Thoracic aorta (tissue), 2 donors: ENCODE results near the gene PFDN1. TPM values are rescaled to one million over a fixed set of nuclear protein-coding genes. Genes with fewer than 3 reads are reported as not detected.

ENCODE experiments used
- ATAC-seq: fragments of 150-250 bp; one replicate; pipeline ENCODE4 v1.8.0; 2017; ENCODE audit warnings: low read depth; ENCODE audit not compliant: insufficient number of reproducible peaks, low FRiP score
- DNase-seq: peaks from one replicate; pipeline ENCODE4 v3.0.0-alpha.2; 2020; ENCODE audit warnings: low spot score
- H3K27ac ChIP-seq, 2 donors: fragments of 200-600 bp; sonication (generic); 1 replicate in 1 of 2; 2 replicates in 1 of 2; pipeline ENCODE4 v1.5.1; 2016; ENCODE audit warnings: mild to moderate bottlenecking in 2 of 2, moderate library complexity in 2 of 2
- H3K27me3 ChIP-seq: fragments of 200-600 bp; sonication (generic); replicated peaks from 2 replicates; pipeline ENCODE4 v1.6.0; 2016; ENCODE audit warnings: mild to moderate bottlenecking; ENCODE audit not compliant: insufficient read depth
- H3K36me3 ChIP-seq: fragments of 200-600 bp; sonication (generic); one replicate; pipeline ENCODE4 v1.5.1; 2016
- H3K4me1 ChIP-seq, 2 donors: fragments of 200-600 bp; sonication (generic); 1 replicate in 1 of 2; 2 replicates in 1 of 2; pipeline versions ENCODE4 v1.5.1 to v1.6.0; 2016; ENCODE audit warnings: low read depth in 2 of 2, mild to moderate bottlenecking in 1 of 2; ENCODE audit not compliant: control insufficient read depth in 1 of 2
- H3K4me3 ChIP-seq: fragments of 200-600 bp; sonication (generic); 2 replicates; pipeline ENCODE4 v1.5.1; 2016; ENCODE audit warnings: mild to moderate bottlenecking
- H3K9me3 ChIP-seq: fragments of 200-600 bp; sonication (generic); 2 replicates; pipeline ENCODE4 v1.5.1; 2016
- total RNA-seq, 2 donors: library from RNA; depleted of rRNA; stranded (reverse); fragments of >200 nt; gene quantifications; one replicate each; pipeline versions ENCODE4 v1.1.0 to v1.2.3, GENCODE V29; 2016
- TF ChIP-seq, protein P1 (sequence below): fragments of 200-600 bp; sonication (generic); IDR thresholded peaks from one replicate; pipeline ENCODE4 v1.5.1; 2019; ENCODE audit warnings: antibody characterized with exemption

The PFDN1 gene
- total RNA-seq, 2 donors from 2014 or later = 62.5 to 72.2 TPM

DNA sequence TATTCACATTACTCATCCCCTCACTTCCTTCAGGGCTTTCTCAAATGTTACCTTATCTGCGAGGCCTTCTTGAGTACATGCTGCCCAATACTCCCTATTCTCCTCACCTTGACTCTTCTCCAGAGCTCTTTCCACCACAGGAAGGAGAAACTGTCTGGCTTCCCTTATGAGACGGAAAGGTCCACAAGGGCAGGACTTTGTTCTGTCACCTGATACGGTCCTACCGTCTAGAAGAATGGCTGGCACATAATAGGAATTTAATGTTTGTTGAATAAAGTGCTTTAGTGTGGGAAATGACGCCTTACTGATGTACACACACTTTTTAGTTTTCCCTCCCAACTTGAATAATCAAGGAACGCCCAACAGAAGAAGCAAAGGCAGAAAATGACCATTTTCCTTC lies 52.5 kb downstream of the PFDN1 start:
- no peak overlapping the region for H3K4me3 ChIP-seq
- peaks cover 8% of the 10 kb centered on the region for H3K36me3 ChIP-seq
- no peaks in the 10 kb centered on the region for H3K27me3 ChIP-seq
- DNase-seq (no peak), ATAC-seq (no peak)
- TF ChIP-seq, protein P1, sequence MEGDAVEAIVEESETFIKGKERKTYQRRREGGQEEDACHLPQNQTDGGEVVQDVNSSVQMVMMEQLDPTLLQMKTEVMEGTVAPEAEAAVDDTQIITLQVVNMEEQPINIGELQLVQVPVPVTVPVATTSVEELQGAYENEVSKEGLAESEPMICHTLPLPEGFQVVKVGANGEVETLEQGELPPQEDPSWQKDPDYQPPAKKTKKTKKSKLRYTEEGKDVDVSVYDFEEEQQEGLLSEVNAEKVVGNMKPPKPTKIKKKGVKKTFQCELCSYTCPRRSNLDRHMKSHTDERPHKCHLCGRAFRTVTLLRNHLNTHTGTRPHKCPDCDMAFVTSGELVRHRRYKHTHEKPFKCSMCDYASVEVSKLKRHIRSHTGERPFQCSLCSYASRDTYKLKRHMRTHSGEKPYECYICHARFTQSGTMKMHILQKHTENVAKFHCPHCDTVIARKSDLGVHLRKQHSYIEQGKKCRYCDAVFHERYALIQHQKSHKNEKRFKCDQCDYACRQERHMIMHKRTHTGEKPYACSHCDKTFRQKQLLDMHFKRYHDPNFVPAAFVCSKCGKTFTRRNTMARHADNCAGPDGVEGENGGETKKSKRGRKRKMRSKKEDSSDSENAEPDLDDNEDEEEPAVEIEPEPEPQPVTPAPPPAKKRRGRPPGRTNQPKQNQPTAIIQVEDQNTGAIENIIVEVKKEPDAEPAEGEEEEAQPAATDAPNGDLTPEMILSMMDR = no peak
- no peaks in the 10 kb centered on the region for H3K9me3 ChIP-seq
- no peak overlapping the region for H3K27ac ChIP-seq
- peaks cover 4 to 25% of the 10 kb centered on the region in 2 donors for H3K4me1 ChIP-seq

- TF ChIP-seq, protein P1 = no peak
- Histone ChIP-seq H3K4me1 (peaks cover 8 to 31% of the 10 kb centered on the region in 2 donors), H3K9me3 (no peaks in the 10 kb centered on the region), H3K4me3 (no peak overlapping the region), H3K27ac (no peak overlapping the region), H3K36me3 (peaks cover 8% of the 10 kb centered on the region), H3K27me3 (no peaks in the 10 kb centered on the region)
- ATAC-seq (no peak), DNase-seq (no peak)
These were observed 53.4 kb downstream of the PFDN1 start for GRCh38 chr5:140249536-140249935.

- peaks cover 8 to 33% of the 10 kb centered on the region in 2 donors for H3K4me1 ChIP-seq
- no peak for ATAC-seq
- H3K9me3 ChIP-seq = no peaks in the 10 kb centered on the region
These were observed 54.5 kb downstream of the PFDN1 start for GRCh38 chr5:140248414-140248813.

GRCh38 chr5:140246378-140247122 lies 56.4 kb downstream of the PFDN1 start:
- Histone ChIP-seq H3K27ac (peak overlapping the region in 1 of 2 donors; percentile 16), H3K36me3 (peaks cover 11% of the 10 kb centered on the region), H3K27me3 (no peaks in the 10 kb centered on the region), H3K9me3 (no peaks in the 10 kb centered on the region), H3K4me3 (no peak overlapping the region), H3K4me1 (peaks cover 10 to 32% of the 10 kb centered on the region in 2 donors)
- no peak for ATAC-seq
- TF ChIP-seq, protein P1 = no peak
- DNase-seq = no peak

More at GRCh38 chr5:140248414-140248813, 54.5 kb downstream of the PFDN1 start:
- H3K27me3 ChIP-seq = no peaks in the 10 kb centered on the region
- H3K4me3 ChIP-seq = no peak overlapping the region
- TF ChIP-seq, protein P1 = no peak
- peaks cover 11% of the 10 kb centered on the region for H3K36me3 ChIP-seq
- no peak for DNase-seq
- no peak overlapping the region for H3K27ac ChIP-seq

DNA sequence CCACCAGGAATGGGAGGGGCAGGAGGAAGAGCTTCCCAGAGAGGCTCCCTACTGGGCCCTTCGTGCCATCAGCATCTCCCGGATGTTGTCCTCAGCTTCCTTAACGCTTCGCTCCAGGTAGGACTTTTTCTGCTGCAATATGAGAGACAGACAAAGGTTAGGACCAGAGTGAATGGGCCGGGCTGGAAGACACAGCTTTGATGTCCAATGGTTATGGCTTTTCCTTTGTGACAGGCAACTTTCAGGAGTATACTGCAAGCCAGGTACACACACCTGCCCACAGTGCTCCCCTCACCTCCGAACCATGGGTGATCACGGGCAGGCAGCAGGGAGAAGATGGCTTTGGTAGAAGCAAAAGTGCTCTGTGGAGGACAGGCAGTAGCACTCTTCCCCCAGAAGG lies 57.0 kb downstream of the PFDN1 start:
- H3K9me3 ChIP-seq = no peaks in the 10 kb centered on the region
- TF ChIP-seq, protein P1 = no peak
- no peak overlapping the region for H3K4me3 ChIP-seq
- H3K27me3 ChIP-seq = no peaks in the 10 kb centered on the region
- H3K27ac ChIP-seq = no peak overlapping the region
- peaks cover 16 to 35% of the 10 kb centered on the region in 2 donors for H3K4me1 ChIP-seq
- H3K36me3 ChIP-seq = peaks cover 11% of the 10 kb centered on the region
- ATAC-seq (no peak), DNase-seq (no peak)
